HG02571 (cell line): ENCODE data around the gene GDNF.

Source experiments
- ATAC-seq: cut with Tn5 transposase; IDR thresholded peaks from one replicate; pipeline ENCODE4 v1.9.1; 2021; ENCODE audit warnings: mild to moderate bottlenecking, moderate library complexity; ENCODE audit not compliant: unreplicated experiment

The GDNF gene

GRCh38 chr5:37849641-37850040 is 9.8 kb upstream of the GDNF start:
- no peak for ATAC-seq

GRCh38 chr5:37847978-37848425 is 8.2 kb upstream of the GDNF start:
- peak; percentile 86 for ATAC-seq

- ATAC-seq, result no peak
These were observed 7.0 kb upstream of the GDNF start for GRCh38 chr5:37846786-37847310.

- no peak for ATAC-seq
These were observed 4.2 kb upstream of the GDNF start for GRCh38 chr5:37844009-37844408.

GRCh38 chr5:37842048-37842447 is 2.2 kb upstream of the GDNF start:
- ATAC-seq, result no peak

- ATAC-seq, result no peak
These were observed 1.4 kb upstream of the GDNF start for GRCh38 chr5:37841203-37841602.

GRCh38 chr5:37840053-37841034 is 503 bp upstream of the GDNF start:
- no peak for ATAC-seq

GRCh38 chr5:37838933-37839341 is 904 bp downstream of the GDNF start:
- no peak for ATAC-seq

GRCh38 chr5:37838152-37838932 is 1.5 kb downstream of the GDNF start:
- no peak for ATAC-seq

GRCh38 chr5:37837414-37838032 is 2.3 kb downstream of the GDNF start:
- peak; percentile 68 for ATAC-seq

- ATAC-seq, result peak; percentile 9
These were observed 3.0 kb downstream of the GDNF start for GRCh38 chr5:37836592-37837413.

- no peak for ATAC-seq
These were observed 3.6 kb downstream of the GDNF start for GRCh38 chr5:37836235-37836591.

- ATAC-seq, result no peak
These were observed 4.4 kb downstream of the GDNF start for GRCh38 chr5:37835380-37835973.

GRCh38 chr5:37834542-37835379 is 5.1 kb downstream of the GDNF start:
- ATAC-seq, result no peak

- no peak for ATAC-seq
These were observed 5.9 kb downstream of the GDNF start for GRCh38 chr5:37833990-37834389.

GRCh38 chr5:37831821-37832534 is 7.9 kb downstream of the GDNF start:
- ATAC-seq, result no peak

GRCh38 chr5:37830348-37830747 is 9.5 kb downstream of the GDNF start:
- no peak for ATAC-seq

- no peak for ATAC-seq
These were observed 14.4 kb downstream of the GDNF start for GRCh38 chr5:37825334-37825915.
